Spleen (tissue), 7 donors: Measurements from ENCODE around the gene CNTLN.

Experiments used
- CTCF ChIP-seq, 11 experiments: fragments of 200-600 bp in 7 of 11; fragments of 450-650 bp in 4 of 11; sonication (generic) in 4 of 11; IDR thresholded peaks in 8 of 11; conservative IDR thresholded peaks in 3 of 11; 1 replicate in 7 of 11; 2 replicates in 4 of 11; pipeline versions ENCODE4 v1.4.0 to v1.8.0; 2016 to 2021; ENCODE audit warnings: antibody characterized with exemption in 11 of 11, inconsistent platforms in 4 of 11, mild to moderate bottlenecking in 1 of 11
- POLR2A ChIP-seq, 3 donors: fragments of 450-650 bp; IDR thresholded peaks; one replicate each; pipeline ENCODE4 v1.5.1; 2017; ENCODE audit warnings: antibody characterized with exemption in 3 of 3, mild to moderate bottlenecking in 1 of 3
- POLR2AphosphoS5 ChIP-seq, 3 donors: sonication (generic); formaldehyde crosslinking; IDR thresholded peaks; one replicate each; pipeline ENCODE4 v1.5.1; 2017; ENCODE audit warnings: antibody characterized with exemption in 3 of 3
- donor health status: DM: no; HTN: no; CAD: no; lungs with moderate emphysema.
- donor health status: DM: no; HTN: no; CAD: no.
- donor health status: DM: no; HTN: no; CAD: no.

GRCh38 chr9:17135295-17136160 is 688 bp downstream of the CNTLN start:
- TF ChIP-seq CTCF (IDR thresholded peaks at IDR 0.05 in 8 of 11, conservative IDR thresholded peaks at IDR 0.05 in 3 of 11), result no peak
- TF ChIP-seq POLR2A (IDR thresholded peaks at IDR 0.05), result no peak
- no peak for TF ChIP-seq POLR2AphosphoS5 (IDR thresholded peaks at IDR 0.05)
